Measurements from ENCODE around the gene EXOC6. TPM values are rescaled to one million over a fixed set of nuclear protein-coding genes. Genes with fewer than 3 reads are reported as not detected.
"Not testable (repeated sequence)": the region's sequence is repeated elsewhere in the genome, so short reads cannot be mapped to it uniquely, and the experiment has no call there.

Gene EXOC6
- polyA plus RNA-seq, 1 donor (not counting 4 experiments of a cell fraction or from before 2014, with no cell fraction given) = 1.2 TPM

- DNase-seq (ENCODE audit: low read depth, low spot score) (no peak), FAIRE-seq (no peak)
- H3K4me2 ChIP-seq (ENCODE audit: control insufficient read depth, extremely low read depth, insufficient read depth, low read depth, low read length) = no peak overlapping the region
- no peak overlapping the region for H3K4me3 ChIP-seq (ENCODE audit: control insufficient read depth in 2 of 3, extremely low read depth in 1 of 3, insufficient read depth in 2 of 3, low read depth in 1 of 3, low read length in 3 of 3)
- dilution Hi-C loops (cut with MboI; ENCODE audit: extremely low pct_ligation_motif_present, low sequenced_read_pairs) = no loop called here
- H3K27me3 ChIP-seq (ENCODE audit: control insufficient read depth, extremely low read depth, insufficient read depth, low read length) = no peaks in the 10 kb centered on the region
- H3K4me1 ChIP-seq (ENCODE audit: control insufficient read depth, extremely low read depth, insufficient read depth, low read length) = no peaks in the 10 kb centered on the region
- H3K79me2 ChIP-seq (ENCODE audit: control insufficient read depth, insufficient read depth, low read length) = no peaks in the 10 kb centered on the region
- TF ChIP-seq EZH2 (IDR thresholded peaks at IDR 0.05; ENCODE audit: low read length) (no peak), CTCF (optimal IDR thresholded peaks at IDR 0.05 in 1 of 3, IDR thresholded peaks at IDR 0.05 in 1 of 3, conservative IDR thresholded peaks at IDR 0.05 in 1 of 3; ENCODE audit: extremely low read depth in 1 of 3, insufficient read depth in 2 of 3, low read length in 3 of 3) (no peak)
- no peak overlapping the region for H2AFZ ChIP-seq (ENCODE audit: control insufficient read depth, low read length)
- H3K9me1 ChIP-seq (ENCODE audit: control insufficient read depth, extremely low read depth, insufficient read depth, low read length) = no peaks in the 10 kb centered on the region
- H3K9me3 ChIP-seq (ENCODE audit: control insufficient read depth, low read depth, low read length) = no peaks in the 10 kb centered on the region
- no peaks in the 10 kb centered on the region for H3K36me3 ChIP-seq (ENCODE audit: control insufficient read depth in 2 of 2, extremely low read depth in 1 of 2, insufficient read depth in 2 of 2, low read length in 2 of 2)
- H3K9ac ChIP-seq (ENCODE audit: control insufficient read depth, extremely low read depth, insufficient read depth, low read length) = no peak overlapping the region
- H4K20me1 ChIP-seq (ENCODE audit: control insufficient read depth, extremely low read depth, insufficient read depth, low read length) = no peaks in the 10 kb centered on the region
- H3K27ac ChIP-seq (ENCODE audit: control insufficient read depth, insufficient read depth, low read length) = no peak overlapping the region
Measured at GRCh38 chr10:92942226-92942625, 93.9 kb downstream of the EXOC6 start.

GRCh38 chr10:92946491-92946890 lies 98.2 kb downstream of the EXOC6 start:
- TF ChIP-seq EZH2 (IDR thresholded peaks at IDR 0.05; ENCODE audit: low read length) = no peak
- TF ChIP-seq CTCF (optimal IDR thresholded peaks at IDR 0.05 in 1 of 3, IDR thresholded peaks at IDR 0.05 in 1 of 3, conservative IDR thresholded peaks at IDR 0.05 in 1 of 3; ENCODE audit: extremely low read depth in 1 of 3, insufficient read depth in 2 of 3, low read length in 3 of 3) = no peak
- H3K79me2 ChIP-seq (ENCODE audit: control insufficient read depth, insufficient read depth, low read length) = no peaks in the 10 kb centered on the region
- no peaks in the 10 kb centered on the region for H3K4me1 ChIP-seq (ENCODE audit: control insufficient read depth, extremely low read depth, insufficient read depth, low read length)
- no peak for FAIRE-seq
- H4K20me1 ChIP-seq (ENCODE audit: control insufficient read depth, extremely low read depth, insufficient read depth, low read length) = no peaks in the 10 kb centered on the region
- H3K4me3 ChIP-seq (ENCODE audit: control insufficient read depth in 2 of 3, extremely low read depth in 1 of 3, insufficient read depth in 2 of 3, low read depth in 1 of 3, low read length in 3 of 3) = no peak overlapping the region
- H3K27me3 ChIP-seq (ENCODE audit: control insufficient read depth, extremely low read depth, insufficient read depth, low read length) = no peaks in the 10 kb centered on the region
- no peak overlapping the region for H2AFZ ChIP-seq (ENCODE audit: control insufficient read depth, low read length)
- H3K36me3 ChIP-seq (ENCODE audit: control insufficient read depth in 2 of 2, extremely low read depth in 1 of 2, insufficient read depth in 2 of 2, low read length in 2 of 2) = no peaks in the 10 kb centered on the region
- H3K9me3 ChIP-seq (ENCODE audit: control insufficient read depth, low read depth, low read length) = no peaks in the 10 kb centered on the region
- H3K4me2 ChIP-seq (ENCODE audit: control insufficient read depth, extremely low read depth, insufficient read depth, low read depth, low read length) = no peak overlapping the region
- DNase-seq (ENCODE audit: low read depth, low spot score) = no peak
- no peak overlapping the region for H3K9ac ChIP-seq (ENCODE audit: control insufficient read depth, extremely low read depth, insufficient read depth, low read length)
- dilution Hi-C loops (cut with MboI; ENCODE audit: extremely low pct_ligation_motif_present, low sequenced_read_pairs) = no loop called here
- H3K27ac ChIP-seq (ENCODE audit: control insufficient read depth, insufficient read depth, low read length) = no peak overlapping the region
- H3K9me1 ChIP-seq (ENCODE audit: control insufficient read depth, extremely low read depth, insufficient read depth, low read length) = no peaks in the 10 kb centered on the region

GRCh38 chr10:92952573-92952972 lies 104.3 kb downstream of the EXOC6 start:
- H3K9me3 ChIP-seq (ENCODE audit: control insufficient read depth, low read depth, low read length); H3K27me3 ChIP-seq (ENCODE audit: control insufficient read depth, extremely low read depth, insufficient read depth, low read length); H2AFZ ChIP-seq (ENCODE audit: control insufficient read depth, low read length); H3K9me1 ChIP-seq (ENCODE audit: control insufficient read depth, extremely low read depth, insufficient read depth, low read length); H3K79me2 ChIP-seq (ENCODE audit: control insufficient read depth, insufficient read depth, low read length); FAIRE-seq; H4K20me1 ChIP-seq (ENCODE audit: control insufficient read depth, extremely low read depth, insufficient read depth, low read length); H3K36me3 ChIP-seq (ENCODE audit: control insufficient read depth in 2 of 2, extremely low read depth in 1 of 2, insufficient read depth in 2 of 2, low read length in 2 of 2); DNase-seq (ENCODE audit: low read depth, low spot score); H3K4me2 ChIP-seq (ENCODE audit: control insufficient read depth, extremely low read depth, insufficient read depth, low read depth, low read length); H3K4me1 ChIP-seq (ENCODE audit: control insufficient read depth, extremely low read depth, insufficient read depth, low read length); H3K9ac ChIP-seq (ENCODE audit: control insufficient read depth, extremely low read depth, insufficient read depth, low read length); H3K4me3 ChIP-seq (ENCODE audit: control insufficient read depth in 2 of 3, extremely low read depth in 1 of 3, insufficient read depth in 2 of 3, low read depth in 1 of 3, low read length in 3 of 3); dilution Hi-C loops (cut with MboI; ENCODE audit: extremely low pct_ligation_motif_present, low sequenced_read_pairs); H3K27ac ChIP-seq (ENCODE audit: control insufficient read depth, insufficient read depth, low read length): not testable (repeated sequence)
